Measurements from ENCODE around the gene NOX5. TPM values are rescaled to one million over a fixed set of nuclear protein-coding genes. Genes with fewer than 3 reads are reported as not detected.
A peak's percentile ranks its signal among the peaks of the same experiment; 100 is the strongest.

Gene NOX5
- total and polyA plus RNA-seq, 2 of the 4 experiments (the other 2 are of a cell fraction), result 0.07 TPM; not detected in 1

DNA sequence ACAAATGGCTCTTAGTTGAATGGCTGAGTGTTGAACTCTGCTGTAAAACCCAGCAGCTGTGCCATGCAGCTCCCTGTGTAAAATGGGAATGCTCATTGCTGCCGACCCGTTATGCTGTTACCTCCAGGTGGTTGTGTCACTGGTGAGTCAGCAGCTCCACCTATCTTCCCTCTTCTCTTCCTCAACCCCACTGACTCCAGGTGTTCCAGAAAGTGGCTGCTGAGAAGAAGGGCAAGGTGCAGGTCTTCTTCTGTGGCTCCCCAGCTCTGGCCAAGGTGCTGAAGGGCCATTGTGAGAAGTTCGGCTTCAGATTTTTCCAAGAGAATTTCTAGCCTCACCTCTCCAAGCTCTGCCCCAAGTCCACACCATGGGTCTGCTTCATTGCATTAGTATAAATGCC lies 41.9 kb downstream of the NOX5 start:
- BruUV-seq (replicated peaks), result no TSS peak

More for the DNA sequence above, 41.9 kb downstream of the NOX5 start:
- ChIA-PET CTCF (no interaction called here), POLR2A (ENCODE audit: unreplicated experiment) (no interaction called here)
- H3K4ac ChIP-seq (ENCODE audit: low read depth, low read length), result no peak overlapping the region
- no peak overlapping the region for H3K4me2 ChIP-seq (ENCODE audit: low read depth, low read length)
- H3K56ac ChIP-seq (ENCODE audit: extremely low read depth, insufficient read depth, low read length), result no peak overlapping the region
- DNase-seq (no peak), ATAC-seq (ENCODE audit: low read depth) (no peak)
- dilution Hi-C loops (cut with HindIII; ENCODE audit: low sequenced_read_pairs, unreplicated experiment), result no loop called here
- H2BK20ac ChIP-seq (ENCODE audit: low read depth, low read length), result no peak overlapping the region
- WGBS, 2 experiments (ENCODE audit: extremely low coverage in 2 of 2, insufficient read length in 1 of 2), result no CpG with 5 or more reads among the region's 3 CpGs
- no peak overlapping the region for H4K5ac ChIP-seq (ENCODE audit: low read depth, low read length)
- H3K4me3 ChIP-seq (ENCODE audit: insufficient read depth, low read depth, low read length), result no peak overlapping the region
- no peaks in the 10 kb centered on the region; the same call in 1 of the 2 replicates for H3K4me1 ChIP-seq (ENCODE audit: control insufficient read depth, insufficient read depth, low read length)
- peaks cover 37% of the 10 kb centered on the region for H3K27me3 ChIP-seq (ENCODE audit: control insufficient read depth, insufficient read depth, low read length)
- H3K14ac ChIP-seq (replicated peaks; ENCODE audit: low read depth, low read length), result no peak overlapping the region
- H4K8ac ChIP-seq (ENCODE audit: low read depth in 2 of 2, low read length in 2 of 2), result no peak overlapping the region
- H3K9me1 ChIP-seq (ENCODE audit: insufficient read depth, low read length), result peaks cover 4% of the 10 kb centered on the region; the same call in 1 of the 2 replicates
- in situ Hi-C loops (cut with MboI; ENCODE audit: low sequenced_read_pairs), result no loop called here
- H2BK15ac ChIP-seq (ENCODE audit: low read depth, low read length), result no peak overlapping the region
- no peaks in the 10 kb centered on the region for H3K79me1 ChIP-seq (ENCODE audit: low read depth in 1 of 2, low read length in 2 of 2)
- H2AK5ac ChIP-seq (ENCODE audit: low read depth, low read length), result no peak overlapping the region
- H2AFZ ChIP-seq (replicated peaks; ENCODE audit: low read length, poor library complexity), result peak overlapping the region; percentile 37
- no peak overlapping the region for H3K9ac ChIP-seq (ENCODE audit: low read depth, low read length)
- no peak overlapping the region for H2AK9ac ChIP-seq (replicated peaks; ENCODE audit: low read depth, low read length, poor library complexity)
- no peak overlapping the region for H2BK5ac ChIP-seq (ENCODE audit: low read depth, low read length, poor library complexity, severe bottlenecking)
- intact Hi-C loops (cut with micrococcal nuclease), result no loop called here
- H4K20me1 ChIP-seq (ENCODE audit: insufficient read depth, low read length), result no peaks in the 10 kb centered on the region; the same call in 1 of the 2 replicates
- H3K9me3 ChIP-seq (ENCODE audit: control insufficient read depth, insufficient read depth, low read length), result no peaks in the 10 kb centered on the region
- H3K36me3 ChIP-seq (ENCODE audit: control insufficient read depth, insufficient read depth, low read length), result no peaks in the 10 kb centered on the region
- no peak overlapping the region for H2BK120ac ChIP-seq (ENCODE audit: low read depth, low read length)
- TF ChIP-seq NFE2L2 (IDR thresholded peaks at IDR 0.05; ENCODE audit: low read depth, low read length), result no peak
- TF ChIP-seq MAZ (IDR thresholded peaks at IDR 0.05; ENCODE audit: borderline replicate concordance, low read depth, low read length), result no peak
- TF ChIP-seq, protein P1, sequence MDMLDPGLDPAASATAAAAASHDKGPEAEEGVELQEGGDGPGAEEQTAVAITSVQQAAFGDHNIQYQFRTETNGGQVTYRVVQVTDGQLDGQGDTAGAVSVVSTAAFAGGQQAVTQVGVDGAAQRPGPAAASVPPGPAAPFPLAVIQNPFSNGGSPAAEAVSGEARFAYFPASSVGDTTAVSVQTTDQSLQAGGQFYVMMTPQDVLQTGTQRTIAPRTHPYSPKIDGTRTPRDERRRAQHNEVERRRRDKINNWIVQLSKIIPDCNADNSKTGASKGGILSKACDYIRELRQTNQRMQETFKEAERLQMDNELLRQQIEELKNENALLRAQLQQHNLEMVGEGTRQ (IDR thresholded peaks at IDR 0.05; ENCODE audit: low read depth, low read length), result no peak
- TF ChIP-seq MXI1 (IDR thresholded peaks at IDR 0.05; ENCODE audit: borderline replicate concordance, low read depth, low read length), result no peak
- TF ChIP-seq SMC3 (IDR thresholded peaks at IDR 0.05; ENCODE audit: low read depth, low read length), result no peak
- TF ChIP-seq, protein P2, sequence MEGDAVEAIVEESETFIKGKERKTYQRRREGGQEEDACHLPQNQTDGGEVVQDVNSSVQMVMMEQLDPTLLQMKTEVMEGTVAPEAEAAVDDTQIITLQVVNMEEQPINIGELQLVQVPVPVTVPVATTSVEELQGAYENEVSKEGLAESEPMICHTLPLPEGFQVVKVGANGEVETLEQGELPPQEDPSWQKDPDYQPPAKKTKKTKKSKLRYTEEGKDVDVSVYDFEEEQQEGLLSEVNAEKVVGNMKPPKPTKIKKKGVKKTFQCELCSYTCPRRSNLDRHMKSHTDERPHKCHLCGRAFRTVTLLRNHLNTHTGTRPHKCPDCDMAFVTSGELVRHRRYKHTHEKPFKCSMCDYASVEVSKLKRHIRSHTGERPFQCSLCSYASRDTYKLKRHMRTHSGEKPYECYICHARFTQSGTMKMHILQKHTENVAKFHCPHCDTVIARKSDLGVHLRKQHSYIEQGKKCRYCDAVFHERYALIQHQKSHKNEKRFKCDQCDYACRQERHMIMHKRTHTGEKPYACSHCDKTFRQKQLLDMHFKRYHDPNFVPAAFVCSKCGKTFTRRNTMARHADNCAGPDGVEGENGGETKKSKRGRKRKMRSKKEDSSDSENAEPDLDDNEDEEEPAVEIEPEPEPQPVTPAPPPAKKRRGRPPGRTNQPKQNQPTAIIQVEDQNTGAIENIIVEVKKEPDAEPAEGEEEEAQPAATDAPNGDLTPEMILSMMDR (conservative IDR thresholded peaks at IDR 0.05; ENCODE audit: low read depth, low read length), result no peak
- no peak for TF ChIP-seq RCOR1 (IDR thresholded peaks at IDR 0.05; ENCODE audit: insufficient replicate concordance, low read length)
- H4K91ac ChIP-seq (ENCODE audit: insufficient read depth, low read depth, low read length), result no peak overlapping the region
- no peak overlapping the region for H3K23ac ChIP-seq (ENCODE audit: low read depth, low read length)
- no peak overlapping the region for H3K18ac ChIP-seq (ENCODE audit: low read depth, low read length)
- H3K27ac ChIP-seq (ENCODE audit: insufficient read depth, low read length), result no peak overlapping the region
